Keratinocyte (primary cell): ENCODE results near the gene CCSAP. TPM values are rescaled to one million over a fixed set of nuclear protein-coding genes. Genes with fewer than 3 reads are reported as not detected.
"Not testable (repeated sequence)": the region's sequence is repeated elsewhere in the genome, so short reads cannot be mapped to it uniquely, and the experiment has no call there.

Experiments
- DNase-seq: peaks from one replicate; pipeline ENCODE4 v3.0.0-alpha.2; 2011; ENCODE audit warnings: low read depth, missing footprints, low spot score
- FAIRE-seq: peaks from 2 replicates; lab custom pipeline; 2011; peaks lifted over from hg19 to GRCh38; lab: Jason Lieb, UNC
- H2AFZ ChIP-seq: 2 replicates; pipeline ENCODE4 v1.6.0; 2012; ENCODE audit warnings: low read length, control low read depth, inconsistent platforms; ENCODE audit not compliant: control insufficient read depth
- H3K27ac ChIP-seq: 2 replicates; pipeline ENCODE4 v1.5.1; 2011; ENCODE audit warnings: low read length; ENCODE audit not compliant: control insufficient read depth, insufficient read depth
- H3K27me3 ChIP-seq: 3 replicates; pipeline ENCODE4 v1.6.0; 2011; ENCODE audit warnings: low read length; ENCODE audit not compliant: control insufficient read depth, insufficient read depth; ENCODE audit errors: extremely low read depth
- H3K36me3 ChIP-seq, 2 experiments: 2 replicates in 1 of 2; 3 replicates in 1 of 2; pipeline ENCODE4 v1.5.1; 2011; ENCODE audit warnings: low read length in 2 of 2, mild to moderate bottlenecking in 1 of 2; ENCODE audit not compliant: control insufficient read depth in 2 of 2, insufficient read depth in 2 of 2; ENCODE audit errors: extremely low read depth in 1 of 2
- H3K4me1 ChIP-seq: 3 replicates; pipeline ENCODE4 v1.5.1; 2011; ENCODE audit warnings: low read length; ENCODE audit not compliant: control insufficient read depth, insufficient read depth; ENCODE audit errors: extremely low read depth
- H3K4me2 ChIP-seq: 3 replicates; pipeline ENCODE4 v1.6.0; 2011; ENCODE audit warnings: low read depth, low read length; ENCODE audit not compliant: control insufficient read depth, insufficient read depth; ENCODE audit errors: extremely low read depth
- H3K4me3 ChIP-seq, 3 experiments: fragments of 200-600 bp in 1 of 3; sonication (generic) in 1 of 3; 2 replicates in 2 of 3; 3 replicates in 1 of 3; pipeline ENCODE4 v1.5.1; 2011 to 2016; ENCODE audit warnings: low read length in 3 of 3, mild to moderate bottlenecking in 3 of 3, control low read depth in 2 of 3, inconsistent platforms in 1 of 3, low read depth in 1 of 3, mixed read lengths in 1 of 3, mixed run types in 1 of 3, moderate library complexity in 1 of 3; ENCODE audit not compliant: control insufficient read depth in 2 of 3, insufficient read depth in 2 of 3; ENCODE audit errors: extremely low read depth in 1 of 3
- H3K79me2 ChIP-seq: 2 replicates; pipeline ENCODE4 v1.6.0; 2012; ENCODE audit warnings: low read length; ENCODE audit not compliant: control insufficient read depth, insufficient read depth
- H3K9ac ChIP-seq: 3 replicates; pipeline ENCODE4 v1.6.0; 2011; ENCODE audit warnings: low read length; ENCODE audit not compliant: control insufficient read depth, insufficient read depth; ENCODE audit errors: extremely low read depth
- H3K9me1 ChIP-seq: 3 replicates; pipeline ENCODE4 v1.6.0; 2011; ENCODE audit warnings: low read length; ENCODE audit not compliant: control insufficient read depth, insufficient read depth; ENCODE audit errors: extremely low read depth
- H3K9me3 ChIP-seq: 2 replicates; pipeline ENCODE4 v1.5.1; 2012; ENCODE audit warnings: low read depth, low read length; ENCODE audit not compliant: control insufficient read depth
- H4K20me1 ChIP-seq: 3 replicates; pipeline ENCODE4 v1.6.0; 2011; ENCODE audit warnings: low read length; ENCODE audit not compliant: control insufficient read depth, insufficient read depth; ENCODE audit errors: extremely low read depth
- CTCF ChIP-seq, 3 experiments: IDR thresholded peaks in 1 of 3; conservative IDR thresholded peaks in 1 of 3; optimal IDR thresholded peaks in 1 of 3; 2 replicates in 2 of 3; 3 replicates in 1 of 3; pipeline versions ENCODE3 to v1.5.1; 2011; ENCODE audit warnings: low read length in 3 of 3, mild to moderate bottlenecking in 3 of 3, moderate library complexity in 2 of 3, control low read depth in 1 of 3, inconsistent platforms in 1 of 3; ENCODE audit not compliant: insufficient read depth in 2 of 3; ENCODE audit errors: extremely low read depth in 1 of 3
- EZH2 ChIP-seq: IDR thresholded peaks from one replicate; pipeline ENCODE4 v1.6.1; 2012; ENCODE audit warnings: inconsistent platforms, mild to moderate bottlenecking, low read length, moderate library complexity
- dilution Hi-C: fragments of 300-500 bp; cut with MboI; formaldehyde crosslinking; loops from one replicate; pipeline ENCODE4 v1.7.0; 2020; ENCODE audit warnings: low sequenced_read_pairs; ENCODE audit not compliant: extremely low pct_ligation_motif_present
- polyA plus RNA-seq, 5 experiments: library from polyadenylated mRNA; depleted of rRNA in 3 of 5; stranded (reverse) in 3 of 5; stranded (forward) in 1 of 5; unstranded in 1 of 5; fragments of >200 nt; gene quantifications; 1 replicate in 1 of 5; 2 replicates in 3 of 5; 3 replicates in 1 of 5; pipeline versions ENCODE4 v1.2.1 to v1.2.3, GENCODE V29; 2011 to 2012; ENCODE audit warnings: missing spikeins in 2 of 5, low read depth in 1 of 5, low replicate concordance in 1 of 5

Gene CCSAP
- polyA plus RNA-seq, 1 donor (not counting 4 experiments of a cell fraction or from before 2014, with no cell fraction given), result 6.5 TPM

GRCh38 chr1:229334269-229334668 lies 8.6 kb downstream of the CCSAP start:
- Histone ChIP-seq H3K4me1 (no peaks in the 10 kb centered on the region), H3K4me3 (no peak overlapping the region), H3K9me3 (no peaks in the 10 kb centered on the region), H3K4me2 (no peak overlapping the region), H3K9me1 (peaks cover 2% of the 10 kb centered on the region), H3K27me3 (no peaks in the 10 kb centered on the region), H3K36me3 (peaks cover 0 to 2% of the 10 kb centered on the region in 2 experiments), H3K79me2 (peaks cover 17% of the 10 kb centered on the region), H4K20me1 (no peaks in the 10 kb centered on the region), H3K9ac (no peak overlapping the region), H2AFZ (no peak overlapping the region), H3K27ac (no peak overlapping the region)
- no peak for FAIRE-seq
- dilution Hi-C loops, result no loop called here
- no peak for TF ChIP-seq CTCF (optimal IDR thresholded peaks at IDR 0.05 in 1 of 3, IDR thresholded peaks at IDR 0.05 in 1 of 3, conservative IDR thresholded peaks at IDR 0.05 in 1 of 3; ENCODE audit: extremely low read depth in 1 of 3, insufficient read depth in 2 of 3, low read length in 3 of 3)
- TF ChIP-seq EZH2, result no peak
- DNase-seq, result no peak

- peaks cover 2 to 8% of the 10 kb centered on the region in 2 experiments for H3K36me3 ChIP-seq
- H3K4me1 ChIP-seq, result no peaks in the 10 kb centered on the region
- H4K20me1 ChIP-seq, result no peaks in the 10 kb centered on the region
- no peak for TF ChIP-seq CTCF (optimal IDR thresholded peaks at IDR 0.05 in 1 of 3, IDR thresholded peaks at IDR 0.05 in 1 of 3, conservative IDR thresholded peaks at IDR 0.05 in 1 of 3; ENCODE audit: extremely low read depth in 1 of 3, insufficient read depth in 2 of 3, low read length in 3 of 3)
- TF ChIP-seq EZH2, result no peak
- H3K4me3 ChIP-seq, result no peak overlapping the region
- no peak for DNase-seq
- H2AFZ ChIP-seq, result no peak overlapping the region
- H3K4me2 ChIP-seq, result no peak overlapping the region
- dilution Hi-C loops, result no loop called here
- no peak for FAIRE-seq
- H3K9ac ChIP-seq, result no peak overlapping the region
- no peaks in the 10 kb centered on the region for H3K27me3 ChIP-seq
- H3K27ac ChIP-seq, result no peak overlapping the region
- H3K9me1 ChIP-seq, result no peaks in the 10 kb centered on the region
- H3K9me3 ChIP-seq, result no peaks in the 10 kb centered on the region
- peaks cover 2% of the 10 kb centered on the region for H3K79me2 ChIP-seq
Observed at GRCh38 chr1:229328598-229329362, 14.1 kb downstream of the CCSAP start.

GRCh38 chr1:229327765-229328164 lies 15.1 kb downstream of the CCSAP start:
- H2AFZ ChIP-seq, H3K9me3 ChIP-seq, FAIRE-seq, H3K4me3 ChIP-seq, H3K79me2 ChIP-seq, H3K27ac ChIP-seq, H3K9ac ChIP-seq, H3K4me1 ChIP-seq, H3K27me3 ChIP-seq, H3K4me2 ChIP-seq, DNase-seq, dilution Hi-C loops, H3K9me1 ChIP-seq, H4K20me1 ChIP-seq: not testable (repeated sequence)
- H3K36me3 ChIP-seq, result peaks cover 3 to 12% of the 10 kb centered on the region in 2 experiments
